AG09319 (cell line): ENCODE measurements around the gene NRIP1.

Experiments
- DNase-seq: peaks from one replicate; pipeline ENCODE4 v3.0.0-alpha.2; 2010; ENCODE audit warnings: low read depth; ENCODE audit errors: extremely low read depth
- CTCF ChIP-seq: IDR thresholded peaks from 2 replicates; pipeline ENCODE4 v1.5.1; 2011; ENCODE audit warnings: low read depth, mild to moderate bottlenecking, inconsistent platforms, low read length, moderate library complexity

The NRIP1 gene

GRCh38 chr21:14975136-14975919 is 89.5 kb downstream of the NRIP1 start:
- no peak for TF ChIP-seq CTCF

GRCh38 chr21:14972678-14973077 is 92.1 kb downstream of the NRIP1 start:
- no peak for DNase-seq
- TF ChIP-seq CTCF: no peak

More at GRCh38 chr21:14975136-14975919, 89.5 kb downstream of the NRIP1 start:
- no peak for DNase-seq

DNA sequence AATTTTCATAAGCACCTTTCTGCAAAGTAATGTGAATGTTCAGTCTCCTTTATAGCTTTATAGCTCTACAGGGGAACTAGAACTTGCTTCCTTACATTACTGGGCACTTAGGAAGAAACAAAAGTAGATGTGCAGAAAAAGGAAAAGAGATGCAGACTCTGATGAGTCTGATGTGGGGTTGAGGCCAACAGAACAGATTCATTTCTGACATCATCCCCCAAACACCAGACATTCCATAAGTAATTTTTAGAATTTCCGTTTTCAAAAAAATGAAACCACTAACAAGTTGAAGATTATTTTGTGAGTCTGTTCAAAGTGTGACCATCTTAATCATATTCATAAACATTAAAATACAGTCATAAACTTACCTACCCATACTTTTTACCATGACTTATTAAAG is 96.0 kb downstream of the NRIP1 start:
- TF ChIP-seq CTCF: no peak
- DNase-seq: no peak

DNA sequence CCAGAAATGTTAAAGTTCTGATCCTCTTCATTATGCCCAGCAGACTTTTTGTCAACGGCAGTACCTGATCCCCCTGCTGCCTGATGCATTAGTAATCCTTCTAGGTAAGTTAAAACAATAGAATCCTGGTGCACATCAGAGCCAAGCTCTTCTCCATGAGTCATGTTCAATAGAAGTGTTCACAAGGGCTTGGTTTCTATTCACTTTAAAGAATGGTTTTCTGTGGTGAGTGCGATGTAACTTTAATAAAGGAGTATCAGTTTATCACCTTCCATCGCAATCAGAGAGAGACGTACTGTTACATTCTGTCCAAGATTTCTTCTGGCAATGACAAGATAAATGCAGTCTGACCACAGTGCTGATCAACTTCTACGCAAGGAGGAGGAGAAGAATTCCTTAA is 96.8 kb downstream of the NRIP1 start:
- TF ChIP-seq CTCF: no peak
- no peak for DNase-seq

GRCh38 chr21:14964621-14965020 is 100.2 kb downstream of the NRIP1 start:
- TF ChIP-seq CTCF: no peak
- DNase-seq: no peak

- DNase-seq: no peak
- no peak for TF ChIP-seq CTCF
Observed at GRCh38 chr21:14962217-14962616, 102.6 kb downstream of the NRIP1 start.

- TF ChIP-seq CTCF: no peak
- DNase-seq: no peak
Observed at GRCh38 chr21:14961502-14961901, 103.3 kb downstream of the NRIP1 start.
